Body of pancreas (tissue), 4 donors: ENCODE results near the gene MON1B. TPM values are rescaled to one million over a fixed set of nuclear protein-coding genes. Genes with fewer than 3 reads are reported as not detected.

Experiments used
- ATAC-seq: fragments of 150-250 bp; one replicate; pipeline ENCODE4 v1.9.1; 2016
- DNase-seq, 4 donors: peaks; one replicate each; pipeline ENCODE4 v3.0.0-alpha.2; 2019
- H3K27ac ChIP-seq, 4 donors: fragments of 200-600 bp; sonication (generic); 1 replicate in 3 of 4; 2 replicates in 1 of 4; pipeline versions ENCODE4 v1.5.1 to v1.6.1; 2016 to 2019; ENCODE audit warnings: mild to moderate bottlenecking in 1 of 4, mixed read lengths in 1 of 4, moderate library complexity in 1 of 4
- H3K27me3 ChIP-seq, 2 donors: fragments of 200-600 bp; sonication (generic); one replicate each; pipeline ENCODE4 v1.6.0; 2016; ENCODE audit warnings: mild to moderate bottlenecking in 1 of 2
- H3K36me3 ChIP-seq, 2 donors: fragments of 200-600 bp; sonication (generic); replicated peaks in 1 of 2; 2 replicates each; pipeline ENCODE4 v1.5.1; 2016; ENCODE audit warnings: low read depth in 2 of 2; ENCODE audit not compliant: insufficient read depth in 1 of 2
- H3K4me1 ChIP-seq: fragments of 200-600 bp; sonication (generic); one replicate; pipeline ENCODE4 v1.6.0; 2016
- H3K4me3 ChIP-seq, 2 donors: fragments of 200-600 bp; sonication (generic); 1 replicate in 1 of 2; 2 replicates in 1 of 2; pipeline ENCODE4 v1.5.1; 2016 to 2019
- H3K9me3 ChIP-seq, 3 donors: fragments of 200-600 bp; sonication (generic); 1 replicate in 2 of 3; 2 replicates in 1 of 3; pipeline ENCODE4 v1.5.1; 2016
- CTCF ChIP-seq, 7 experiments: fragments of 450-650 bp in 4 of 7; fragments of 200-600 bp in 3 of 7; sonication (generic) in 3 of 7; IDR thresholded peaks; one replicate each; pipeline ENCODE4 v1.5.1; 2016 to 2019; ENCODE audit warnings: antibody characterized with exemption in 7 of 7
- POLR2A ChIP-seq, 3 donors: fragments of 450-650 bp; IDR thresholded peaks; one replicate each; pipeline ENCODE4 v1.6.1; 2016; ENCODE audit warnings: antibody characterized with exemption in 3 of 3, mild to moderate bottlenecking in 2 of 3
- WGBS, 2 donors: methylation state at CpG; one replicate each; pipeline ENCODE4 v1.1.5; 2017; 5-methylcytosine and 5-hydroxymethylcytosine counted together
- intact Hi-C: fragments of 100-400 bp; cut with DNase I; formaldehyde crosslinking; loops from one replicate; pipeline ENCODE4 v1.15.1; 2023
- total RNA-seq, 2 donors: library from RNA; depleted of rRNA; stranded (reverse); fragments of >200 nt; gene quantifications; one replicate each; pipeline ENCODE4 v1.1.0, GENCODE V29; 2016

The MON1B gene
- total RNA-seq, 2 donors from 2014 or later: 15.6 to 22.4 TPM

DNA sequence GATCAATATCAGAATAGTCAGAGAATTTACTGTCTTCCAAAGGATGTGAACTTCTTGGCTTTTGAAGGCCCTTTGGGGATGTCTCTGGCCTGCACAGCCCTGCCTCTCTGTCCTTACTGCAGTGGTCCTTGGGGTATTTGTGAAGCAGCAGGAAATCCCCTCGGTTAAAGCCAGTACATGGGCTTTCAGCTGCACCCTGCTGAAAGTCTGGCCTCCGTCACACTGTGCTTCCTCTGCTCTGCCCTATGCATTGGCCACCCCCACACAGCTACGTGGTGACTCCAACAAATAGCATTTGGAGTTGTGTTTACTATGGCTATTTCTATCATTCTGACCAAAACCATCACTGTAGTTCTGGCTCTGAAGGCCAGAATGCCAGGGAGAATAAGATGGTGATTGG lies 29.4 kb downstream of the MON1B start:
- Histone ChIP-seq H3K4me1 (no peaks in the 10 kb centered on the region), H3K36me3 (no peaks in the 10 kb centered on the region), H3K27me3 (no peaks in the 10 kb centered on the region), H3K9me3 (no peaks in the 10 kb centered on the region), H3K4me3 (no peak overlapping the region), H3K27ac (no peak overlapping the region)
- intact Hi-C loops: no loop called here
- ATAC-seq (no peak), DNase-seq (no peak)
- 62 to 66% methylated on average over 2 to 3 of the region's 3 CpGs for WGBS, 2 donors
- TF ChIP-seq POLR2A (IDR thresholded peaks at IDR 0.05): no peak
- no peak for TF ChIP-seq CTCF (IDR thresholded peaks at IDR 0.05)

DNA sequence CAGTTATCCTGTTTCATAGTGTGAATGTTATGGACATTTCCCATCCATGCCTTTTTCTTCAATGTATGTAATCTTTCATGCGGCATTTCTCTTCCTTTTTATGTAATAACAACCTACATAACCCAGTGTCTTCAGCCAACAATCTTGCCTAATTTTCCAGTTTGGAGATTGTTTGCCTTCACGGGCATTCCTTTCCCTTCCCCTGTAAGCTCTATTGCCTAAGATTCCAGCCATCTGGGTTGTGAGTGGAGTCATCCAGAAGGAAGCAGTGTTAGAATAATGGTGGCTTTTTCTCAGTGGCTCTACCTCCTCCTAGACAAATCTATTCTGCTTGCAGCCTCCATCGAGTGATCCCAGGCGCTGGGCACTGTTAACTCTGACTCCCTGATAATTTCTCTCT lies 30.5 kb downstream of the MON1B start:
- intact Hi-C loops: no loop called here
- 83 to 88% methylated on average over 4 of the region's 4 CpGs for whole genome bisulfite sequencing, 2 donors
- Histone ChIP-seq H3K4me1 (no peaks in the 10 kb centered on the region), H3K4me3 (no peak overlapping the region), H3K27ac (no peak overlapping the region), H3K27me3 (no peaks in the 10 kb centered on the region), H3K36me3 (no peaks in the 10 kb centered on the region), H3K9me3 (no peaks in the 10 kb centered on the region)
- no peak for TF ChIP-seq POLR2A (IDR thresholded peaks at IDR 0.05)
- TF ChIP-seq CTCF (IDR thresholded peaks at IDR 0.05): no peak
- no peak for ATAC-seq
- DNase-seq: no peak

DNA sequence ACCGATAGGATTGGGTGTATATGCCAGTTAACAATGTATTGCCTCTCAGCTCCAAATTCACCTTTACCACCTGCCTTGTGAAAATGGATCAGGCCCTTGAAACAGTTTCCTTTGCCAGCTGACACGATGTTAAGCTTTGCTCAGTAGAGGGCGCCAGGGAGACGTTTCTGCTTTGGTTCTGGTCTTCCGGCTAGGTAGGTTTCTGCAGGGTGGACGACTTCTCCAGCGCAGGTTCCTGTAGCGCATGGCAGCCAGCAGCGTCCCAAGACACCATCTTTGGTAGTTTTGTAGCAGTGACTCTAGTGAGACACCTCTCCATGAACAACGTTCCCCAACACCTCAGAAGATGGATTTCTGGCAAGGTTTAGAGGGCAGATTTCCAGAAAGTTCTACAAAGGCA lies 32.2 kb downstream of the MON1B start:
- DNase-seq: no peak
- no peak for ATAC-seq
- no peak for TF ChIP-seq POLR2A (IDR thresholded peaks at IDR 0.05)
- no peak for TF ChIP-seq CTCF (IDR thresholded peaks at IDR 0.05)
- WGBS, 2 donors: 53 to 61% methylated on average over 10 of the region's 10 CpGs
- no peak overlapping the region for H3K27ac ChIP-seq
- H3K4me1 ChIP-seq: no peaks in the 10 kb centered on the region
- intact Hi-C loops: no loop called here
- H3K27me3 ChIP-seq: no peaks in the 10 kb centered on the region
- no peak overlapping the region for H3K4me3 ChIP-seq
- no peaks in the 10 kb centered on the region for H3K9me3 ChIP-seq
- H3K36me3 ChIP-seq: no peaks in the 10 kb centered on the region

GRCh38 chr16:77225182-77225581 lies 34.2 kb downstream of the MON1B start:
- Histone ChIP-seq H3K27me3 (no peaks in the 10 kb centered on the region), H3K27ac (no peak overlapping the region), H3K4me1 (no peaks in the 10 kb centered on the region), H3K9me3 (no peaks in the 10 kb centered on the region), H3K36me3 (no peaks in the 10 kb centered on the region), H3K4me3 (no peak overlapping the region)
- ATAC-seq: no peak
- TF ChIP-seq POLR2A (IDR thresholded peaks at IDR 0.05) (no peak), CTCF (IDR thresholded peaks at IDR 0.05) (no peak)
- DNase-seq: no peak
- 71 to 94% methylated on average over 3 of the region's 3 CpGs for WGBS, 2 donors
- intact Hi-C loops: no loop called here

GRCh38 chr16:77227745-77228144 lies 36.8 kb downstream of the MON1B start:
- 68 to 84% methylated on average over 5 of the region's 5 CpGs for WGBS, 2 donors
- intact Hi-C loops: no loop called here
- no peak for ATAC-seq

More at GRCh38 chr16:77227745-77228144, 36.8 kb downstream of the MON1B start:
- TF ChIP-seq CTCF (IDR thresholded peaks at IDR 0.05): no peak
- TF ChIP-seq POLR2A (IDR thresholded peaks at IDR 0.05): no peak
- H3K27ac ChIP-seq: no peak overlapping the region
- H3K4me1 ChIP-seq: no peaks in the 10 kb centered on the region
- DNase-seq: no peak
- H3K36me3 ChIP-seq: no peaks in the 10 kb centered on the region
- H3K4me3 ChIP-seq: no peak overlapping the region
- H3K9me3 ChIP-seq: no peaks in the 10 kb centered on the region
- H3K27me3 ChIP-seq: no peaks in the 10 kb centered on the region
